Effector memory CD4-positive, alpha-beta T cell (primary cell): ENCODE results near the gene SLC27A5.
"Not testable (repeated sequence)": the region's sequence is repeated elsewhere in the genome, so short reads cannot be mapped to it uniquely, and the experiment has no call there.

Source experiments
- DNase-seq, 3 donors: peaks; one replicate each; pipeline ENCODE4 v3.0.0-alpha.2; 2020
- H3K27ac ChIP-seq: 2 replicates; pipeline ENCODE4 v1.7.0; 2013; ENCODE audit warnings: mild to moderate bottlenecking, low read length, moderate library complexity; ENCODE audit not compliant: insufficient read depth, poor library complexity, severe bottlenecking
- H3K27me3 ChIP-seq: replicated peaks from 2 replicates; pipeline ENCODE4 v1.7.0; 2013; ENCODE audit warnings: mild to moderate bottlenecking, low read length; ENCODE audit not compliant: insufficient read depth, control insufficient read depth, poor library complexity, severe bottlenecking
- H3K36me3 ChIP-seq: 2 replicates; pipeline ENCODE4 v1.7.0; 2013; ENCODE audit warnings: mild to moderate bottlenecking, low read length, moderate library complexity; ENCODE audit not compliant: control insufficient read depth, insufficient read depth
- H3K4me1 ChIP-seq: 2 replicates; pipeline ENCODE4 v1.7.0; 2013; ENCODE audit warnings: low read length, mild to moderate bottlenecking; ENCODE audit not compliant: control insufficient read depth, insufficient read depth, poor library complexity, severe bottlenecking
- H3K4me3 ChIP-seq: 2 replicates; pipeline ENCODE4 v1.7.0; 2013; ENCODE audit warnings: low read length, low read depth, mild to moderate bottlenecking; ENCODE audit not compliant: insufficient read depth, poor library complexity, severe bottlenecking
- H3K9me3 ChIP-seq: 2 replicates; pipeline ENCODE4 v1.7.0; 2013; ENCODE audit warnings: mild to moderate bottlenecking, low read length, moderate library complexity; ENCODE audit not compliant: control insufficient read depth

SLC27A5 gene

GRCh38 chr19:58476498-58477015 is 35.2 kb downstream of the SLC27A5 start:
- Histone ChIP-seq H3K36me3 (no peaks in the 10 kb centered on the region), H3K27ac (peak overlapping the region; percentile 94), H3K4me1 (peaks cover 14% of the 10 kb centered on the region), H3K9me3 (no peaks in the 10 kb centered on the region), H3K27me3 (no peaks in the 10 kb centered on the region), H3K4me3 (peak overlapping the region; percentile 64)
- DNase-seq, result no peak

- Histone ChIP-seq H3K36me3 (peaks cover under 1% of the 10 kb centered on the region), H3K4me1 (peaks cover 14% of the 10 kb centered on the region), H3K27ac (peak within 1 kb of the TSS; percentile 94), H3K27me3 (no peaks in the 10 kb centered on the region), H3K9me3 (no peaks in the 10 kb centered on the region), H3K4me3 (peak within 1 kb of the TSS; percentile 64)
- peak; percentile 89 to 95 (median 94) for DNase-seq
Observed at GRCh38 chr19:58475714-58476497, 35.9 kb downstream of the SLC27A5 start, which contains the start of gene ZNF446. TSS of gene ZNF446 (plus strand) at chr19:58476352. CDS start at chr19:58477219, 867 bp downstream.

- Histone ChIP-seq H3K9me3 (no peaks in the 10 kb centered on the region), H3K4me3 (peak overlapping the region; percentile 64), H3K27ac (peak overlapping the region; percentile 94), H3K27me3 (no peaks in the 10 kb centered on the region), H3K4me1 (peaks cover 14% of the 10 kb centered on the region), H3K36me3 (peaks cover 3% of the 10 kb centered on the region)
- no peak for DNase-seq
Observed at GRCh38 chr19:58474997-58475713, 36.6 kb downstream of the SLC27A5 start.

GRCh38 chr19:58474291-58474996 is 37.3 kb downstream of the SLC27A5 start:
- DNase-seq, result no peak
- H3K9me3 ChIP-seq, result no peaks in the 10 kb centered on the region
- peaks cover 5% of the 10 kb centered on the region for H3K36me3 ChIP-seq
- no peak overlapping the region for H3K4me3 ChIP-seq
- H3K4me1 ChIP-seq, result peaks cover 14% of the 10 kb centered on the region
- no peaks in the 10 kb centered on the region for H3K27me3 ChIP-seq
- peak overlapping the region; percentile 94 for H3K27ac ChIP-seq

GRCh38 chr19:58473775-58474174 is 38.0 kb downstream of the SLC27A5 start:
- Histone ChIP-seq H3K9me3 (no peaks in the 10 kb centered on the region), H3K27ac (no peak overlapping the region), H3K27me3 (no peaks in the 10 kb centered on the region), H3K36me3 (peaks cover 8% of the 10 kb centered on the region), H3K4me1 (peaks cover 14% of the 10 kb centered on the region), H3K4me3 (no peak overlapping the region)
- no peak for DNase-seq

- H3K36me3 ChIP-seq, result peaks cover 8% of the 10 kb centered on the region
- H3K9me3 ChIP-seq, result no peaks in the 10 kb centered on the region
- no peak overlapping the region for H3K27ac ChIP-seq
- peaks cover 22% of the 10 kb centered on the region for H3K4me1 ChIP-seq
- no peak for DNase-seq
- no peak overlapping the region for H3K4me3 ChIP-seq
- H3K27me3 ChIP-seq, result no peaks in the 10 kb centered on the region
Observed at GRCh38 chr19:58471736-58472135, 40.1 kb downstream of the SLC27A5 start.

GRCh38 chr19:58470837-58471543 is 40.8 kb downstream of the SLC27A5 start:
- not testable (repeated sequence) for H3K27ac ChIP-seq, H3K27me3 ChIP-seq, H3K4me3 ChIP-seq, H3K9me3 ChIP-seq, DNase-seq, H3K36me3 ChIP-seq
- peaks cover 21% of the 10 kb centered on the region for H3K4me1 ChIP-seq

GRCh38 chr19:58469241-58470013 is 42.4 kb downstream of the SLC27A5 start:
- no peak for DNase-seq
- Histone ChIP-seq H3K36me3 (peaks cover 8% of the 10 kb centered on the region), H3K9me3 (no peaks in the 10 kb centered on the region), H3K4me1 (peaks cover 15% of the 10 kb centered on the region), H3K27me3 (no peaks in the 10 kb centered on the region), H3K4me3 (no peak overlapping the region), H3K27ac (no peak overlapping the region)
